GM21619 (cell line): ENCODE results near the gene MITF.

ENCODE experiments used
- ATAC-seq: cut with Tn5 transposase; IDR thresholded peaks from one replicate; pipeline ENCODE4 v1.9.1; 2021; ENCODE audit not compliant: unreplicated experiment

MITF gene

GRCh38 chr3:69725994-69726571, 13.2 kb upstream of the MITF start:
- no peak for ATAC-seq

- ATAC-seq, result no peak
Measured at GRCh38 chr3:69729147-69729919, 9.9 kb upstream of the MITF start.

- no peak for ATAC-seq
Measured at GRCh38 chr3:69731080-69731479, 8.2 kb upstream of the MITF start.

- no peak for ATAC-seq
Measured at GRCh38 chr3:69735893-69736292, 3.4 kb upstream of the MITF start.

- ATAC-seq, result no peak
Measured at GRCh38 chr3:69737392-69737791, 1.9 kb upstream of the MITF start.

- ATAC-seq, result no peak
Measured at GRCh38 chr3:69738315-69738714, 949 bp upstream of the MITF start.

GRCh38 chr3:69738859-69739203, 433 bp upstream of the MITF start:
- ATAC-seq, result no peak

- no peak for ATAC-seq
Measured at GRCh38 chr3:69740103-69741021, 1.1 kb downstream of the MITF start.

- ATAC-seq, result no peak
Measured at GRCh38 chr3:69741032-69741767, 1.9 kb downstream of the MITF start.

GRCh38 chr3:69742391-69742790, 3.1 kb downstream of the MITF start:
- no peak for ATAC-seq

- no peak for ATAC-seq
Measured at GRCh38 chr3:69743975-69744906, 5.0 kb downstream of the MITF start.

GRCh38 chr3:69745505-69745904, 6.2 kb downstream of the MITF start:
- no peak for ATAC-seq

- ATAC-seq, result no peak
Measured at GRCh38 chr3:69746119-69746518, 6.9 kb downstream of the MITF start.

GRCh38 chr3:69747511-69748258, 8.4 kb downstream of the MITF start:
- ATAC-seq, result no peak

- ATAC-seq, result no peak
Measured at GRCh38 chr3:69748503-69748902, 9.2 kb downstream of the MITF start.

GRCh38 chr3:69749461-69749860, 10.2 kb downstream of the MITF start:
- ATAC-seq, result no peak

- no peak for ATAC-seq
Measured at GRCh38 chr3:69750549-69750948, 11.3 kb downstream of the MITF start.

GRCh38 chr3:69751074-69751476, 11.8 kb downstream of the MITF start:
- ATAC-seq, result no peak

- no peak for ATAC-seq
Measured at GRCh38 chr3:69752241-69752640, 13.0 kb downstream of the MITF start.
